Neural cell (in vitro differentiated cells): ENCODE measurements around the gene CDH12. TPM values are rescaled to one million over a fixed set of nuclear protein-coding genes. Genes with fewer than 3 reads are reported as not detected.

Experiments
- H2AFZ ChIP-seq: fragments of 200-600, 300-800 bp; sonication (generic), shearing (Covaris generic); 2 replicates; pipeline ENCODE4 v1.6.0; 2014; ENCODE audit warnings: low read depth, mild to moderate bottlenecking, antibody characterized with exemption, low read length, moderate library complexity
- H3F3A ChIP-seq: fragments of 200-600 bp; shearing (Covaris generic); 2 replicates; pipeline ENCODE4 v1.6.1; 2016; ENCODE audit warnings: mild to moderate bottlenecking, moderate library complexity, mixed read lengths, antibody characterized with exemption, low read length; ENCODE audit not compliant: insufficient read depth, poor library complexity, severe bottlenecking
- H3K27ac ChIP-seq: fragments of 200-600, 300-800 bp; sonication (generic), shearing (Covaris generic); 2 replicates; pipeline ENCODE4 v1.5.1; 2014; ENCODE audit warnings: mild to moderate bottlenecking, low read length, moderate library complexity
- H3K27me3 ChIP-seq: fragments of 300-800, 200-600 bp; sonication (generic), shearing (Covaris generic); 2 replicates; pipeline ENCODE4 v1.6.0; 2014; ENCODE audit warnings: mild to moderate bottlenecking, low read depth, low read length, moderate library complexity; ENCODE audit not compliant: insufficient read depth
- H3K36me3 ChIP-seq: fragments of 300-800, 200-600 bp; sonication (generic), shearing (Covaris generic); 2 replicates; pipeline ENCODE4 v1.5.1; 2014; ENCODE audit warnings: mild to moderate bottlenecking, antibody characterized with exemption, low read length, moderate library complexity; ENCODE audit not compliant: insufficient read depth
- H3K4me2 ChIP-seq: fragments of 300-800, 200-600 bp; sonication (generic), shearing (Covaris generic); 2 replicates; pipeline ENCODE4 v1.6.0; 2014; ENCODE audit warnings: mild to moderate bottlenecking, low read length
- H3K4me3 ChIP-seq: fragments of 300-800, 200-600 bp; sonication (generic), shearing (Covaris generic); 2 replicates; pipeline ENCODE4 v1.5.1; 2014; ENCODE audit warnings: mild to moderate bottlenecking, low read length, moderate library complexity
- H3K79me2 ChIP-seq: fragments of 200-600 bp; shearing (Covaris generic); replicated peaks from 2 replicates; pipeline ENCODE4 v1.6.0; 2014; ENCODE audit warnings: mild to moderate bottlenecking, low read length, moderate library complexity; ENCODE audit not compliant: insufficient read depth
- H3K9ac ChIP-seq: fragments of 300-800, 200-600 bp; sonication (generic), shearing (Covaris generic); 2 replicates; pipeline ENCODE4 v1.6.1; 2016; ENCODE audit warnings: mild to moderate bottlenecking, low read length, mixed read lengths
- H3K9me2 ChIP-seq: fragments of 200-600 bp; shearing (Covaris generic); 2 replicates; pipeline ENCODE4 v1.6.1; 2016; ENCODE audit warnings: mild to moderate bottlenecking, low read length, mixed read lengths; ENCODE audit not compliant: insufficient read depth
- H3K9me3 ChIP-seq: fragments of 200-600, 300-800 bp; sonication (generic), shearing (Covaris generic); 2 replicates; pipeline ENCODE4 v1.6.1; 2016; ENCODE audit warnings: mild to moderate bottlenecking, mixed run types, low read length, moderate library complexity, mixed read lengths
- H4K20me1 ChIP-seq: fragments of 200-600 bp; shearing (Covaris generic); 2 replicates; pipeline ENCODE4 v1.6.1; 2016; ENCODE audit warnings: mild to moderate bottlenecking, mixed run types; ENCODE audit not compliant: insufficient read depth
- CTCF ChIP-seq: fragments of 450-650 bp; IDR thresholded peaks from 2 replicates; pipeline ENCODE4 v1.5.1; 2014; ENCODE audit warnings: antibody characterized with exemption, mild to moderate bottlenecking, moderate library complexity; ENCODE audit not compliant: poor library complexity, severe bottlenecking
- EP300 ChIP-seq: fragments of 450-650 bp; conservative IDR thresholded peaks from 2 replicates; pipeline ENCODE4 v1.6.1; 2014; ENCODE audit warnings: antibody characterized with exemption, mild to moderate bottlenecking, moderate library complexity; ENCODE audit not compliant: poor library complexity, severe bottlenecking
- EZH2 ChIP-seq: fragments of 200-600, 300-800 bp; shearing (Covaris generic), sonication (generic); IDR thresholded peaks from 2 replicates; pipeline ENCODE4 v1.6.1; 2014; ENCODE audit warnings: antibody characterized with exemption, low read length, borderline replicate concordance, mild to moderate bottlenecking; ENCODE audit not compliant: insufficient read depth, poor library complexity, severe bottlenecking
- MXI1 ChIP-seq: fragments of 450-650 bp; conservative IDR thresholded peaks from 2 replicates; pipeline ENCODE4 v1.6.1; 2014; ENCODE audit warnings: antibody characterized with exemption, mild to moderate bottlenecking; ENCODE audit not compliant: poor library complexity, severe bottlenecking
- POLR2AphosphoS5 ChIP-seq: IDR thresholded peaks from 2 replicates; pipeline ENCODE4 v1.6.1; 2012
- RAD21 ChIP-seq: fragments of 450-650 bp; conservative IDR thresholded peaks from 2 replicates; pipeline ENCODE4 v1.6.1; 2014; ENCODE audit warnings: antibody characterized with exemption, mild to moderate bottlenecking, moderate library complexity
- REST ChIP-seq: IDR thresholded peaks from 2 replicates; pipeline ENCODE4 v1.6.1; 2012; ENCODE audit warnings: borderline replicate concordance
- SMC3 ChIP-seq: fragments of 450-650 bp; conservative IDR thresholded peaks from 2 replicates; pipeline ENCODE4 v1.6.1; 2014; ENCODE audit warnings: antibody characterized with exemption, mild to moderate bottlenecking, moderate library complexity; ENCODE audit not compliant: poor library complexity
- TAF1 ChIP-seq: IDR thresholded peaks from 2 replicates; pipeline ENCODE4 v1.6.1; 2012; ENCODE audit warnings: low read depth
- polyA plus RNA-seq: library from polyadenylated mRNA; depleted of rRNA; stranded (reverse); fragments of >200 nt; gene quantifications from 2 replicates; pipeline ENCODE4 v1.2.3, GENCODE V29; 2014

Gene CDH12
- polyA plus RNA-seq, 1 donor from 2014 or later, result 2.1 TPM

GRCh38 chr5:22846693-22847092 is 6.5 kb downstream of the CDH12 start:
- Histone ChIP-seq H3K27me3 (peaks cover 5% of the 10 kb centered on the region), H3F3A (peaks cover 1% of the 10 kb centered on the region), H3K9ac (no peak overlapping the region), H3K27ac (no peak overlapping the region), H3K9me2 (no peaks in the 10 kb centered on the region), H4K20me1 (no peaks in the 10 kb centered on the region), H2AFZ (no peak overlapping the region), H3K79me2 (no peaks in the 10 kb centered on the region), H3K4me2 (no peak overlapping the region), H3K36me3 (no peaks in the 10 kb centered on the region), H3K4me3 (no peak overlapping the region), H3K9me3 (no peaks in the 10 kb centered on the region)
- TF ChIP-seq SMC3 (no peak), TAF1 (no peak), EZH2 (no peak), POLR2AphosphoS5 (no peak), EP300 (no peak), REST (no peak), MXI1 (no peak), RAD21 (no peak), CTCF (no peak)

- Histone ChIP-seq H3K36me3 (no peaks in the 10 kb centered on the region), H3K79me2 (no peaks in the 10 kb centered on the region), H3K4me3 (no peak overlapping the region), H2AFZ (no peak overlapping the region), H3K9ac (no peak overlapping the region), H3K9me3 (no peaks in the 10 kb centered on the region), H3K9me2 (no peaks in the 10 kb centered on the region), H3K27ac (no peak overlapping the region), H3K4me2 (no peak overlapping the region), H4K20me1 (no peaks in the 10 kb centered on the region), H3K27me3 (no peaks in the 10 kb centered on the region), H3F3A (no peaks in the 10 kb centered on the region)
- no peak for TF ChIP-seq SMC3
- no peak for TF ChIP-seq REST
- no peak for TF ChIP-seq TAF1
- no peak for TF ChIP-seq CTCF
- no peak for TF ChIP-seq EZH2
- no peak for TF ChIP-seq RAD21
- TF ChIP-seq POLR2AphosphoS5, result no peak
- no peak for TF ChIP-seq EP300
- no peak for TF ChIP-seq MXI1
Measured at GRCh38 chr5:22844636-22845035, 8.5 kb downstream of the CDH12 start.
